Vagina (tissue), 2 donors: Measurements from ENCODE around the gene SLCO2B1.

ENCODE experiments used
- CTCF ChIP-seq, 3 experiments: fragments of 450-650 bp in 2 of 3; fragments of 200-600 bp in 1 of 3; sonication (generic) in 1 of 3; IDR thresholded peaks; one replicate each; pipeline ENCODE4 v1.5.1; 2017 to 2019; ENCODE audit warnings: antibody characterized with exemption in 3 of 3, mild to moderate bottlenecking in 2 of 3, moderate library complexity in 2 of 3
- POLR2A ChIP-seq, 2 donors: fragments of 450-650 bp; IDR thresholded peaks; one replicate each; pipeline ENCODE4 v1.6.1; 2017; ENCODE audit warnings: antibody characterized with exemption in 2 of 2, mild to moderate bottlenecking in 2 of 2, moderate library complexity in 2 of 2
- POLR2AphosphoS5 ChIP-seq, 2 donors: sonication (generic); formaldehyde crosslinking; IDR thresholded peaks; one replicate each; pipeline ENCODE4 v1.9.0; 2017; ENCODE audit warnings: antibody characterized with exemption in 2 of 2, mild to moderate bottlenecking in 2 of 2, low read depth in 1 of 2; ENCODE audit not compliant: insufficient read depth in 1 of 2

- no peak for TF ChIP-seq POLR2A (IDR thresholded peaks at IDR 0.05)
- TF ChIP-seq POLR2AphosphoS5 (IDR thresholded peaks at IDR 0.05; ENCODE audit: insufficient read depth in 1 of 2, low read depth in 1 of 2) = no peak
- TF ChIP-seq CTCF (IDR thresholded peaks at IDR 0.05) = no peak
Observed at GRCh38 chr11:75225794-75226193, 74.9 kb downstream of the SLCO2B1 start.
